Hindlimb muscle (tissue), 1 donor: Measurements from ENCODE around the gene NIFK. TPM values are rescaled to one million over a fixed set of nuclear protein-coding genes. Genes with fewer than 3 reads are reported as not detected.
A peak's percentile ranks its signal among the peaks of the same experiment; 100 is the strongest.
"Not testable (repeated sequence)": the region's sequence is repeated elsewhere in the genome, so short reads cannot be mapped to it uniquely, and the experiment has no call there.

Source experiments
- DNase-seq: peaks from one replicate; pipeline ENCODE4 v3.0.0-alpha.2; 2013
- polyA plus RNA-seq: library from polyadenylated mRNA; unstranded; fragments of 120-200 nt; gene quantifications from one replicate; pipeline ENCODE4 v1.2.1, GENCODE V29; 2013; ENCODE audit not compliant: insufficient read length

NIFK gene
- polyA plus RNA-seq: 50.4 TPM

DNA sequence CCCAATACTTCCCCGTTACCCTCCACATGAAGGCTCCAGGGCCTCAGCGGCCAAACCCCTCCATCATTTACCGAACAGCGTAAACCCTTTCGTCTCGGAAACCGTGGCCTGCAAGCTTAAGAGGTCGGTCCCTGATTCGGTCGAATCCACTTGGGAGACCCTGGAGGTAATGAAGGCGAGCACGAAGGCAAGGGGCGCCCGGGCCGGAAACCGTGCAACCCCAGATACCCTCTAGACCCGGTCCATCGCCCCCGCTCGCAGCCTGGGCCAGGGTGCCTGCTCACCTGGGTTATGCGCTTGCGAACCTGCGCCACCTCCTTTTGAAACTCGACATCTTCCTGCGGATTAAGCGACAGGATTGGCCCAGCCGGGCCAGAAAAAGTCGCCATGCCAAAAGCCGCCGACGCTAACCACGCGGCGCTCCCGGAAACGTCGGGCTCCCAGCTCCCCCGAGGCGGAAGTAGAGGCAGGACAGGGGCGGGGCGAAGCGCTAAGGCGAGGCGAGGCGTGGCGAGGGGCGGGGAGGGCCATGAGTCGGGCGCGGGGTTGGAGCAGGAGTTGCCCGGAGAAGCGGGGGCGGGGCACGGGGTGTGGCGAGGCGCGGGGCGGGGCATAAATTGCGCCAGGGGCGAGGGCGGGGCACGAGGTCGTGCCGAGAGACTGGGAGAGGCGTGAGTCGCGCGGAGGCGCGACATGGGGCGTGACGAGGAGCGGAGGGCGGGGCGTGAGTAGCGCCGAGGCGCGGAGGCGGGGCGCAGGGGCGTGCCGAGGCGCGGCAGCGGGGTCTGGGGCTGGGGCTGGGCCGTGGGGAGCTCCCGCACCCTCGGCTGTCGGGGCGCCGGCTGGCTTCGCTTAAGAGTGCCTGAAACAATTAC lies at the start of gene NIFK:
TSS of gene NIFK (minus strand) at position 414 of the 875 bp plus-strand sequence. CDS start at position 389, 25 bp downstream.
- DNase-seq: peak; percentile 96

GRCh38 chr2:121783180-121783579 lies 46.5 kb upstream of the NIFK start:
- no peak for DNase-seq

- no peak for DNase-seq
These were observed 42.2 kb upstream of the NIFK start for GRCh38 chr2:121778741-121779487.

DNA sequence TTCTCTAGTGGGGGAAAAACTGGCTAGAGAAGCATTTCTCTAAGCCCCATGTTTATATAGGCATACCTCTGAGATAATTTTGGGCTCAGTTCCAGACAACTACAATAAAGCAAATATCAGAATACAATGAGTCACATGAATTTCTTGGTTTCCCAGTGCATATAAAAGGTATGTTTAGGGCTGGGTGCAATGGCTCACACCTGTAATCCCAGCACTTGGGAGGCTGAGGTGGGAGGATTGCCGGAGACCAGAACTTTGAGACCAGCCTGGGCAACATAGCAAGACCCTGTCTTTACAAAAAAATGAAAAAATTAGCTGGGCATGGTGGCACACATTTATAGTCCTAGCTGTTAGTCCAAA lies 41.0 kb upstream of the NIFK start:
- no peak for DNase-seq

DNA sequence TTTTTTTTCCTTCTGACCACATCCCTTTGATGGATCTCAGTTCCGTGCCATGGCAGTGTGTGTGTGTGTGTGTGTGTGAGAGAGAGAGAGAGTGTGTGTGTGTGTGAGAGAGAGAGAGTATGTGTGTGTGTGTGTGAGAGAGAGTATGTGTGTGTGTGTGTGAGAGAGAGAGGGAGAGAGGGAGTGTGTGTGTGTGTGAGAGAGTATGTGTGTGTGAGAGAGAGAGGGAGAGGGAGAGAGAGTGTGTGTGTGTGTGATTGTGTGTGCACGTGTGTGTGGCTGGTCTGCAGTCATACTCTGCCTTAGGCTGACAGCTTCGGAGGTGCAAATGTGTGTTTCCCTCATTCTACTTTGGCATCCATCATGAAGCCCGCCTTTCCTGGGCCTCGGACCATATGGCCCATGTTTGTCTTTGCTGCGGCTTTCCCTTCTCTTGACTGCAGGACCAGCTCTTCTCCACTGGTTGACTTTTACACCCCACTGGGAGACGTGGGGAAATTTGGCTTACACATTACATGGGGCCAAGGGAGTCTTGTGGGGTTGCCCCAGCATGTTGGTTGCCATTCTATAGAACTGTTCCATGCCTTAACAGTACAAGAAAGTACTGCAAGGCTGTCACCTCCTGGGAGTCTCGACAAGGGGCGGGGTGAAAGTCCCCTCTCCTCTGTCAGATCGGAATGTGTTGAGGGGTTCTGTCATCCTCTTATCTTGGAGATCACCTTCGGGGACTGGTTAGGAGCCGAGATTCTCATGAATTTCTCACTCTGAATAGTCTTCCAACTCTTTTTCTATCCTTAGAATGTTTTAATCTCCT lies 40.4 kb upstream of the NIFK start:
- no peak for DNase-seq

GRCh38 chr2:121776361-121776760 lies 39.7 kb upstream of the NIFK start:
- DNase-seq: no peak

GRCh38 chr2:121774235-121774634 lies 37.6 kb upstream of the NIFK start:
- DNase-seq: no peak

DNA sequence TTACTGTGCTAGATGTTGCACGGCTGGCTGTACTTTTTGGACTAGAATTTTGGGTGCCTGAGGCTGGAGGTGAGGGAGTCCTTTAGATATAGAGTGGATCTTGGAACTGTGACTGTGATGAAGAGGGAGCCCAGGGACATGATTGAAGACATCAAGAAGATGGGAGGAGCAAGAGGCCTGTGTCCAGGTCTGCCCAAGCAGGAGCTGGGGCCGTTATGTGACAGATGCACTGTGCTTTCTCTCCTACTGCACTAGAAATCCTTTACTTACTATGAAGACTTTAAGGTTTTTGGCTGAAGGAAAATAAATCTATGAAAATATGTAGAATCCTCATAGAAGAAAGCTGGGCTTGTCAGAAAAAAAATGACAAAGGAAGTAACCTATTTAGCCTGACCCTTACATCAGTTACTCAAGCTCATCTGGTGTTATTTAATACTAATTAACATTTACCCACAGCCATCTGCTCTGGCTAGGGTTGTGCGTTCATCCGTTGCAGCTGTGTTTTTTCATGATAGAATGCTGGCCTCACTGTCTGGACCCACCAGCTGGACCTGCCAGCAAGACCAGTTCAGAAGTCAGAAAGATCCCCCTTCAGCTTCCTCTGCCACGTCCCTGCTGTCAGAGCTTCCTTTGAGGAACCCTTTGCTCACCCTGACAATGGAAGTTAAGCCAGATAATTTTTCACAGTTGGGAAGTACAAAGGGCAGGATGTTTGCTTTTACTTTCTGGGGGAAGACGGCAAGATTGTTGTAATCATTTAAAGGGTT lies 35.5 kb upstream of the NIFK start:
- DNase-seq: no peak

DNA sequence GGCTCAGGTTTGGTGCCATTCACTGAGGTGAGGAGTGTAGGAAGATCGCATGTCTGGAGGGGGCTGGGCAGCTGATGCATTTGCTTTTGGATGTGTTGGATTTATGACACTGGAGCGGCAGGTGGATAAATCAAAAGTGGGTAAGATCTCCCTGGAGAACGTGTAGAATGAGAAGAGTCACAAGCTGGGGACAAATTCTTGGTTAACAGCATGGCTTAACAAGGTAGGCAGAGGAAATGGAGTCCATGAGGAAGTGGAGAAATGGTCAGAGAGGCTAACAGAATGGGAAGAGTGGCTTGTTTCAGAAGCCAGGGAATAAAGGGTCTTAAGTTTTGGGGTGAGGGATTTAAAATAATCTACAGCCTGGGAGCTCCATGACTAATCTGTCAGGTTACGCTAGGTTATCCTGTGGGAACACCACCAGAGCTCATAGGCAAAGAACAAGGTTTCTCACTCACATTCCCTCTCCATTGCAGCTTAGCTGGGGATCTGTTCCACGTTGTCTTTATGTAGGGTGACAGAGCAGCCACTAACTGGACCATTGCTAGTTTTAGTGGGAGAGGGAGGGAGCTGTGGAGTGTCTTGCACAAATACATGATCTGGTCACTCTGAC lies 31.6 kb upstream of the NIFK start:
- no peak for DNase-seq

DNA sequence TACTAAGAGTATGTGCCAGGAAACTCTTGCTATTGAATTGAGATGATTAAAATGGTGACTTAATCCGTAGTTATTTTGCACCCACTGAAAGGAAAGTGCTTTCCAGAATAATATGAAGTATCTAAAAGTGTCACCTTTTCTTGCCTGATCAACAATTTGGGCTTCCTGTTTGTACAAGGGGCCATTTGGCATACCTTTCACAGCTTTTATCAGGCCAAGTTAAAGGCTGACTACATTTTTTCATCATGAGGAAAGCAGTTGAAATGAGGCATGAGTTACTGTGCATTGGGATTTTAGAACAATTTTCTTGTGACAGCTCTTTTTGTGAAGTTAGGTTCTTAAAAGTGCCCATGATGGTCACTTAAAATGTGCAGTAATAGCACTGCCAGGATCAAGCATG lies 29.9 kb upstream of the NIFK start:
- DNase-seq: no peak

DNA sequence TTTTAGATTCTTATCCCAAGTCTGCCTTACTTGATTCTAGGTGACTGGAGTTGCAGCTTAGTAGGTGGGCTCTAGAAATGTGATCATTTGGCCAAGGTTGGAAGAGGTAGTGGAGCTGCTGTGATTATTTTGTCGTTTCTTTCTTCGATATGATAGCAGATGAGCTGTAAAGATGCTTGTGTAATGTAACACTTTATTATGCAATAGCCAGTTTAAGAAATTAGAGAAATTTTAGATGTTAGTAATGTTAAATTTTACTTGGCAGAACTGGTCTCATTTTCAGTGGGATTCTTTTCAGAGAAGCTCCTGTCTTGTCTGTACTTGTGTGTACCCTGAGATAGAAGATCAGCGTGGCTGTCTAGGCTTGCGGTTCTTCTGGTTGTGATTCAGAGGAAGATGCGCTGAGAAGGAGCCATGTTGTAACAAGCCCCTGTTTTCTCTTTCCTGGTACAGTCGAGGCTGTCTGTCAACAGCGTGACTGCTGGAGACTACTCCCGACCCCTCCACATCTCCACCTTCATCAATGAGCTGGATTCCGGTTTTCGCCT lies 28.1 kb upstream of the NIFK start:
- DNase-seq: no peak

DNA sequence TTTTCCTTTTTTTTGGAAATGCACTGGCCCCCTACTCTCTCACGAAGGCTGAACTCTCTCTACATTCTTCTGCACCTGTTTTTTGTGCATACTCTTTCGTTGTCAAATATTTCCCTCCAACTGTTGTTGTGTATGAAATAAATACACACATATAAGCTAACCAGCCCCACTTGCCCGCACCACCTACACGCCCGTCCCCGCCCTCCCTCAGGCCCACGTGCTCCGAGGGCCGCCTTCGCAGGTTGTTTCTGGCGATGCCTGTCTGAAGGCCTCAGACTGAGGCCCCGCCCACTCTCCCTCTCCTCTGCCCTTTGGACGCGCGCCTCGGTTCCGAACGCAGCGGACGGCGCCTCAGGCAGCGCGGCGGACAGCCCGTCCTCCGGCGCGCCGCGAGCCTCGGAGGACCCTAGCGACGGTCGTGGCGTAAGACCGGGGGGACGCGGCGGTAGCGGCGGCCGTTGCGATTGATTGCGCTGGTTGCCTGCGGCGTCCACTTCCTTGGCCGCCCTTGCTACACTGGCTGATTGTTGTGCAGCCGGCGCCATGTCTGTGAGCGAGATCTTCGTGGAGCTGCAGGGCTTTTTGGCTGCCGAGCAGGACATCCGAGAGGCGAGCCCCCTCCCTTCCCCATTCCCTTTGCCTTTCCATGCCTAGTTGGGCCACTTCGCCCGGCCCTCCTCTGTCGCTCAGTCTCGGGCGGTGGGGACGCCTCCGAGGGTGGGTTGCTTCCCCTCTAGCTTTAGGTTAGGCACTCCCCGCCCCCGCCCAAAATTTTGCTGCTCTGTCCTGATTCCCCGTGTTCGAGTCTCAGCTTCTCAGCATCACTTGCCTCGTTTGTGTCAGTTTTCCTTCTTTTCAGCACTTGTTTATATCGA lies 18.8 kb upstream of the NIFK start, which contains the start of gene TSN:
TSS of gene TSN (plus strand) at position 415 of the 875 bp plus-strand sequence. CDS start at position 544, 129 bp downstream.
- peak; percentile 100 for DNase-seq

DNA sequence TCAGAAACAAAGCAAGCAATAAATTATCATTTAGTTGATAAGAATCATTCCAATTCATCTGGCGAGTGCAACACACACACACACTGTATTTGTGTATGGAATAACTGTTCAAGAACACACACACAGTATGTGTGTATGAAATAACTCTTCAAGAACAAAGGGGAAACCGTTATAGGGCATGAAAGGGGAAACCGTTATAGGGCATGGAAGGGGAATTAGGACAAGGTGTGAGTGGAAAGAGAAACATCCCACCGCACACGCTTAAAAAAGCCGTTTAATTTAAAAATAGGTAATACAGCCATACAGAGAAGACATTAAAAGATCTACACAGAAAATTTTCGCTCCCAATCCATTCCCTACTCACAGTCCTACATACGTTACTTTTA lies 18.2 kb upstream of the NIFK start:
- no peak for DNase-seq

DNA sequence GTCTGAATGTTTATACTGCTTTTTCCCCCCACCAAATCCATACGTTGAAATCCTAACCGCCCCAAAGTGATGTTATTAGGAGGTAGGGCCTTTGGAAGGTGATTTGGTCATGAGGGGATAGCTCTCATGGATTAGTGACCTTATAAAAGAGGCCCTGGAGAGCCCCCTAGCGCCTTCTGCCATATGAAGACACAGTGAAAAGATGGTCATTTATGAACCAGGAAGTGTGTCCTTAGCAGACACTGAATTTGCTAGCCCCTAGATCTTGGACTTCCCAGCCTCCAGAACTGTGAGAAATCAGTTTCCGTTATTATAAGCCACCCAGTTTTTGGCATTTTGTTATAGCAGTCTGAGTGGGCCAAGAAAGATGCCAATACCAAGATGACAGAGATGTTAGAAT lies 11.5 kb upstream of the NIFK start:
- DNase-seq: no peak

- no peak for DNase-seq
These were observed 9.4 kb upstream of the NIFK start for GRCh38 chr2:121746071-121746578.

DNA sequence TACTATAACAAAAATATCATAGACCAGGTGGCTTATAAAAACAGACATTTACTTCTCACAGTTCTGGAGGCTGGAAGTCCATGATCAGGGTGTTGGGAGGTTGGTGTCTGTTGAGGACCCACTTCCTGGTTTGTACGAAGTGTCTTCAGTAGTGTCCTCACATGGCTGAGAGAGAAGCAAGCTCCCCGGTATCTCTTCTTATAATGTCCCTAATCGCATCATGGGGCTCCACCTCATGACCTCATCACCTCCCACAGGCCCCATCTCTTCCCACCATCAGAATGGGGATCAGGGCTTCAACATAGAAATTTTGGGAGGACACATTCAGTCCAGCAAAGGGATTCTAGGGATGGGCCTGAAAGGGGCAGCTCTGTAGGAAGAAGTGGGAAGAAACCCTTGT lies 4.8 kb upstream of the NIFK start:
- no peak for DNase-seq

GRCh38 chr2:121740973-121741372 lies 4.3 kb upstream of the NIFK start:
- DNase-seq: no peak

DNA sequence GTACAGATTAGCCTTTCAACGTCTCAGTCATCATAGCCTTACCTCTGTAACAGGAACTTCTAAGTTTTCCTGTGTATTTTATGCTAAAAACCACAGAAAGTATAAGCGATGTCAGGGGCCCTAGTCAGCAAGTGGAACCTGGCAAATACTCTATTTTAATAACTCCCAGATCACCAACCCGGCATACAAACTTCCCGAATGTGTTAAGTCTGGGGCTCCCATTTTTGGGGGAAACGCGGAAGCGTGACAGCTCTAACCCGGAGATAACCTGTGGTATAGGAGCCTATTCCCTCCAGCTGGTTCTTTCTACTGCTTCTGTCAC lies 574 bp downstream of the NIFK start:
- DNase-seq: no peak

GRCh38 chr2:121735518-121736074 lies 1.1 kb downstream of the NIFK start:
- DNase-seq: no peak

GRCh38 chr2:121734544-121734943 lies 2.1 kb downstream of the NIFK start:
- not testable (repeated sequence) for DNase-seq
